Right cardiac atrium (tissue), 5 donors: ENCODE measurements around the gene RNU1-1. TPM values are rescaled to one million over a fixed set of nuclear protein-coding genes. Genes with fewer than 3 reads are reported as not detected.
"Not testable (repeated sequence)": the region's sequence is repeated elsewhere in the genome, so short reads cannot be mapped to it uniquely, and the experiment has no call there.

Experiments used
- ATAC-seq, 2 donors: fragments of 200-7000 bp; cut with Tn5 transposase; one replicate each; pipeline versions ENCODE4 v1.8.0 to v1.9.1; 2020; ENCODE audit warnings: moderate library complexity in 2 of 2, mild to moderate bottlenecking in 1 of 2
- DNase-seq, 3 donors: peaks; one replicate each; pipeline ENCODE4 v3.0.0-alpha.2; 2020
- H3K27ac ChIP-seq: one replicate; pipeline ENCODE4 v1.5.1; 2013; ENCODE audit warnings: mild to moderate bottlenecking, low read length, control low read depth, moderate library complexity
- H3K27me3 ChIP-seq: one replicate; pipeline ENCODE4 v1.6.1; 2013; ENCODE audit not compliant: control insufficient read depth, insufficient read depth
- H3K4me1 ChIP-seq: one replicate; pipeline ENCODE4 v1.6.1; 2013; ENCODE audit warnings: low read length; ENCODE audit not compliant: control insufficient read depth, insufficient read depth
- H3K4me3 ChIP-seq: one replicate; pipeline ENCODE4 v1.5.1; 2013; ENCODE audit warnings: low read length, control low read depth
- H3K9me3 ChIP-seq: one replicate; pipeline ENCODE4 v1.6.1; 2013; ENCODE audit warnings: low read length; ENCODE audit not compliant: control insufficient read depth
- WGBS: extraction: QIAGEN DNeasy Blood & Tissue Kit; methylation state at CpG from one replicate; pipeline ENCODE4 v1.1.7; 2013; 5-methylcytosine and 5-hydroxymethylcytosine counted together
- intact Hi-C, 4 donors: fragments of 100-400 bp; cut with DNase I; formaldehyde crosslinking; loops; one replicate each; pipeline versions ENCODE4 v1.11.0 to v1.14.0; 2022 to 2023
- polyA plus RNA-seq: library from polyadenylated mRNA; stranded (reverse); fragments of 200-250 nt; gene quantifications from one replicate; pipeline ENCODE4 v1.2.3, GENCODE V29; 2013
- total RNA-seq, 4 donors: library from RNA; stranded (reverse); fragmentation: NEBNext Ultra II Directional; extraction: Animal tissue kit (Norgen Biotek cat#: 25700); gene quantifications; one replicate each; pipeline ENCODE4 v1.2.1, GENCODE V29; 2021
- donor health status: healthy with polysubstance abuse.
- donor health status: DM: no; HTN: yes; CAD: no.
- donor health status: DM: no; HTN: no; CAD: no.
- donor health status: DM: no; HTN: yes; CAD: no; lungs with severe emphysema.
- donor health status: DM: yes; HTN: yes; CAD: no.

The RNU1-1 gene
- total and polyA plus RNA-seq, 5 donors = 3,675 to 8,578 (median 7,073) TPM; not detected in 1

DNA sequence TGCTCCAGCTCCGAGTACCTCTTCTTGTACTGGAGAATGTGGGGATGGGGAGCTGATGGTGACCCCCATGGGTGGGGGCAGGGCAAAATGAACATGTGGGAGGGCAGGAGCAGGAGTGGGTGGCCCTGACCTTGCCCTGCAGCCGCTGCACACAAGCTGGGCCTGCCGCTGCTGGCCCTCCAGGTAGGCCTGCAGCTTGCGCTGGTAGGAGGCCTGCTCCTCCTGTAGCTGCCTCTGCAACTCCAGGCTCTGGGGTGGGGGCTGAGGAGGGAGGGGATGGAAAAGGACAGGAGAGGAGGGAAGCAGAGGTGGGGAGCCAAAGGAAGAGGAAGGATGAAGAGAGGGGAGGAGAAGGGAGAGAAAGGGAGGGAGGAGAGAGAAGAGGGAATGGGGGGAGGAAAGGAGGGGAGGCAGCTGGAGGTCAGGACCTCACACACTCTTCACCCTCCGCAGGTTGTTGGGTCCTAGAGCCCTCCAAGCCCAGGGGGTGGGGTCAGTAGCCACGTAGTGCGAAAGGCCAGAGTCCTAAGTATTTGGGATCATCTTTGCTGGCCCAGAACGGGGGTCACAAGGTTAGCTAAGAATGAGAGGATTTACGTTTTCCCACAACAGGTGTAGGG, 22.9 kb downstream of the RNU1-1 start:
- intact Hi-C loops = no loop called here
- Histone ChIP-seq H3K27me3 (no peaks in the 10 kb centered on the region), H3K4me3 (no peak overlapping the region), H3K4me1 (no peaks in the 10 kb centered on the region), H3K27ac (no peak overlapping the region), H3K9me3 (no peaks in the 10 kb centered on the region)
- no peak for DNase-seq
- 81% methylated on average over 9 of the region's 9 CpGs for WGBS
- no peak for ATAC-seq

DNA sequence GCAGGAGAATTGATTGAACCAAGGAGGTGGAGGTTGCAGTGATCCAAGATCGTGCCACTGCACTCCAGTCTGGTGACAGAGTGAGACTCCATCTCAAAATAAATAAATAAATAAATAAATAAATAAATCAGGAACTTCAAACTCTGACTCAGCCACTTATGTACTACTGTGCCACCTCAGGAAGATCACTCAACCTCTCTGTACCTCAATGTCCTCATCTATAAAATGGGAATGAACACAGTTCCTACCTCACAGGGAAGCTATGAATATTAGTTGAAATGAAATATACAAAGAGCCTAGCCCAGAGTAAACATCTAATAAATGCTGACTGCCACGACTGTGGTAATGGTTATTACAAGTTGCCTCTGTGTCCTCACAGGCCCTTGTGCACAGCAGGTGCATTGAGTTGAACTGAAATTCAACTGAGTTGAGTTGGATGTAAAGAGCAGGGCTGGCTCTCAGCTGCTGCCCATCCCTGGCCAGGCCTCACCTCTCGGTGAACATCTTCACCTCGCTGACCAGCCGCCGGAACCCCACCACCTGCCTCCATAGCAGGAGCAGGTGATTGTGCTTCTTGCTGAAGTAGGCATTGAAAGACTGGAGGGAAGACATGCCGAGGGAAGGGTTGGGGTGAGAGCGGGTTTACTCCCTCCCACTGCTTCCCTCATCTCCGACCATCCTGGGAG, 24.7 kb downstream of the RNU1-1 start:
- H3K27me3 ChIP-seq, ATAC-seq, H3K4me3 ChIP-seq, intact Hi-C loops, DNase-seq, H3K27ac ChIP-seq, H3K4me1 ChIP-seq, H3K9me3 ChIP-seq: not testable (repeated sequence)
- 95% methylated on average over 9 of the region's 9 CpGs for WGBS

- H3K27me3 ChIP-seq, ATAC-seq, H3K4me3 ChIP-seq, intact Hi-C loops, H3K9me3 ChIP-seq, DNase-seq, H3K4me1 ChIP-seq, H3K27ac ChIP-seq: not testable (repeated sequence)
Measured at GRCh38 chr1:16487011-16487410, 27.1 kb downstream of the RNU1-1 start.

GRCh38 chr1:16486316-16486715, 27.8 kb downstream of the RNU1-1 start:
- H3K4me3 ChIP-seq, ATAC-seq, intact Hi-C loops, H3K27me3 ChIP-seq, DNase-seq, H3K27ac ChIP-seq, H3K9me3 ChIP-seq, H3K4me1 ChIP-seq: not testable (repeated sequence)
- WGBS = 83% methylated on average over 8 of the region's 8 CpGs

GRCh38 chr1:16484931-16485330, 29.2 kb downstream of the RNU1-1 start:
- no peak for ATAC-seq
- Histone ChIP-seq H3K27me3 (no peaks in the 10 kb centered on the region), H3K4me1 (no peaks in the 10 kb centered on the region), H3K27ac (no peak overlapping the region), H3K4me3 (no peak overlapping the region), H3K9me3 (no peaks in the 10 kb centered on the region)
- WGBS = 89% methylated on average over 6 of the region's 6 CpGs
- intact Hi-C loops = no loop called here
- no peak for DNase-seq

DNA sequence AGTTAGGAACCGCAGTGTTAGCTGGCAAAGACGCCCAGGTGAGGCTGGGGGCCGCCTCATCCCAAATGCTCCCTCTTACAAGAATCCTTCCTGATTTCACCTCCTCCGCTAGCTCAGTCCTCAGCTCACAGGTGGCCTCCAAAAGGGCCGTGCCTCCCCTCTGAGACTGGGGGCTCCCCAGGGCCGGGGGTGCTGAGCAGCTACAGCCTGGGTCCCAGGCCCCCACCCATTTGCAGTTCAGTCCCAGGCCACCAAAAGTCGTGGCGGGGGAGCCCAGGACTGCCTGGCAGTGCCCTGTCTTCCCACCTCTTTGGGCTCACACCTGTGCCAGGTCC, 29.6 kb downstream of the RNU1-1 start:
- no peak for ATAC-seq
- no peak overlapping the region for H3K27ac ChIP-seq
- no peaks in the 10 kb centered on the region for H3K9me3 ChIP-seq
- DNase-seq = peak in 1 of 3 donors; percentile 63
- H3K4me3 ChIP-seq = no peak overlapping the region
- H3K27me3 ChIP-seq = no peaks in the 10 kb centered on the region
- H3K4me1 ChIP-seq = no peaks in the 10 kb centered on the region
- intact Hi-C loops = no loop called here
- 92% methylated on average over 8 of the region's 8 CpGs for WGBS

GRCh38 chr1:16483639-16484500, 30.2 kb downstream of the RNU1-1 start:
- H3K4me3 ChIP-seq, DNase-seq, H3K27me3 ChIP-seq, H3K27ac ChIP-seq, H3K9me3 ChIP-seq, H3K4me1 ChIP-seq, intact Hi-C loops: not testable (repeated sequence)
- WGBS = 87% methylated on average over 45 of the region's 45 CpGs
- ATAC-seq = peak; percentile 11 to 26

- H3K27me3 ChIP-seq, H3K4me3 ChIP-seq, H3K27ac ChIP-seq, H3K4me1 ChIP-seq, DNase-seq, intact Hi-C loops, H3K9me3 ChIP-seq: not testable (repeated sequence)
- 97% methylated on average over 26 of the region's 26 CpGs for WGBS
- peak in 1 of 2 donors; percentile 10 for ATAC-seq
Measured at GRCh38 chr1:16483146-16483545, 30.9 kb downstream of the RNU1-1 start.

DNA sequence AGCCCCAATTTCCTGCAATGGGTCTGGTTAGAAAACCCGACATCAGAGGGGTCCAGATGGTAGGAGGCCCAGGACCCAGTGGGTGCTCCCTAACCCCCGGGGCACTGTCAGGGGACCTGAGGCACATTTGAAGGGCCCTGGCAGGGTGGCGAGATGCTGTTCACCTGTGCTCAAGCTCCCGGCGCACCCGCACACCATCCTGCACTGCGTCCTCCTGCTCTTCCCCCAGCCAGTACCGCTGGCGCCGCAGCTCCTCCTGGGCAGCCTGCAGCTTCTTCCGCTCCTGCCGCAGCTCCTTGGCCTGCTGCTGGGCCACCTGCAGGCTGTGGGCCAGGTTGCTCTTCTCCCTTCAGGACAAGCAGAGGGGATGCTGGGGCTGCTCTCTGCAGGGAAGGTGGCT, 36.0 kb downstream of the RNU1-1 start:
- Histone ChIP-seq H3K9me3 (no peaks in the 10 kb centered on the region), H3K27ac (no peak overlapping the region), H3K27me3 (no peaks in the 10 kb centered on the region), H3K4me1 (no peaks in the 10 kb centered on the region), H3K4me3 (no peak overlapping the region)
- DNase-seq (no peak), ATAC-seq (no peak)
- intact Hi-C loops = no loop called here
- WGBS = 95% methylated on average over 12 of the region's 12 CpGs

DNA sequence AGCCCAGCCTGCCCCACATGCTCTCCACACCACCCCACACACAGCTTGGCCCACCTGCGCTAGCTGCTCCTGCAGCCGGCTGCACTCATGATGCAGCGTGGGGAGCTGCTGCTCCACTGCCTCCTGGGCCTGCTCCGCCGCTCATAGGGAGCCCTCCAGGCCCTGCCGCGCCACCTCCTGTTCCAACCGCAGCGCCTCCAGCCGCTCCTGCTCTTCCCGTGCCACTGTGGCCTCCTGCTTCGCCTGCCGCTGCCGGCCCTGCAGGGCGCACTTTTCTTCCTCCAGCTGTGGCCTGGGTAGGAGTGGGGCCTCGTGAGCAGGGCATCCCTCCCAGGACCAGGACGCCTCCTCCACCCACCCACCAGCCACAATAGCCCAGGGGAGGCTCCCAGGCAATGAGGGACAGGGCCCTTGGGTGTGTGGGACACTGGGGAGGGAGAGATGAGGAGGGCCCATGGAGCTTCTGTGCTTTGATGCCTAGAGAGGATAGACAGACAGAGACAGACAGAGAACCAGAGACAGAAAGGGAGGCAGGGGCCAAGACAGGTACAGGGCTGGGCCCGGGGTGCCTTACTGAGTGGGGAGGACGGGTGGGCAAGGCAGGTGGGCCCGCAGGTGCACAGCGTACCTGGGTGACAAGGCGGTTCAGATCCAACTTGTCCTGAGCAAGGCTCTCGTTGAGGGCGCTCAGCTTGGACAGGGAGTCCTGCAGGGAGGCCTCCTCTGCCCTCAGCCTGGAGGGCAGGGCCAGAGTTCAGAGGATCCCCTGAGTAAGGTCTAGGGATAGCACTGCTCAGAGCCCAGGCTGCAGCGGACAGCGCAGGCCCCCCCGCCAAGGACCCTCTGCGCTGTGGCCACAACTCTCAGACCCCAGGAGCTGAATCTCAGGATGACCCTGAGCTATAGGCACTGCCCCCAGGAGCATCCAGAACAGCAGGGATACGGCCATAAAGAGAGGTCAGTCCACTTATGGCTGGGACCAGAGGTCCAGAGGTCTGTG, 38.0 kb downstream of the RNU1-1 start:
- H3K27me3 ChIP-seq = not testable (repeated sequence)
- ATAC-seq = peak; percentile 27 to 45

More for the DNA sequence above, 38.0 kb downstream of the RNU1-1 start:
- H3K9me3 ChIP-seq, H3K4me3 ChIP-seq, H3K4me1 ChIP-seq, H3K27ac ChIP-seq, DNase-seq, intact Hi-C loops: not testable (repeated sequence)
- 92% methylated on average over 29 of the region's 29 CpGs for WGBS
